ENCODE measurements around the gene TMSB15C.

Gene TMSB15C

DNA sequence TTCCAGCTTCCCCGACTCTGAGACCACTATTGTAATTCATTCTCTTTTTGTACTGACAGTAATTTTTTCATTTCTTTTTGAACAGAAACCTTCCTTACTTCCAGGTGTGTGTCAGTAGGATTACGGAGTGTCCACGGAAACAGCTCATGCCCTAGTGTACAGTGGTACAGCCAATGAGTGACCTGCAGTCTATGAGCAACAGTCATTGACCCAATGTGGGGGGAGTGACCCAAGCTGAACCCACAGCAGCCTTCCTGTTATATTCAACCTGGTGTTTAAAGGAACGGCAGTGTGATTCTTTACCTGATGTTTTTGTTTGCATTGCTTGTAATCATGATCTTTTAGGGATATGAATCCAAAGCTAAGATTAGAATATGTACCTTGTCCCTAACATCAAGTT is 35.0 kb downstream of the TMSB15C start:
- DNase-seq: no peak

DNA sequence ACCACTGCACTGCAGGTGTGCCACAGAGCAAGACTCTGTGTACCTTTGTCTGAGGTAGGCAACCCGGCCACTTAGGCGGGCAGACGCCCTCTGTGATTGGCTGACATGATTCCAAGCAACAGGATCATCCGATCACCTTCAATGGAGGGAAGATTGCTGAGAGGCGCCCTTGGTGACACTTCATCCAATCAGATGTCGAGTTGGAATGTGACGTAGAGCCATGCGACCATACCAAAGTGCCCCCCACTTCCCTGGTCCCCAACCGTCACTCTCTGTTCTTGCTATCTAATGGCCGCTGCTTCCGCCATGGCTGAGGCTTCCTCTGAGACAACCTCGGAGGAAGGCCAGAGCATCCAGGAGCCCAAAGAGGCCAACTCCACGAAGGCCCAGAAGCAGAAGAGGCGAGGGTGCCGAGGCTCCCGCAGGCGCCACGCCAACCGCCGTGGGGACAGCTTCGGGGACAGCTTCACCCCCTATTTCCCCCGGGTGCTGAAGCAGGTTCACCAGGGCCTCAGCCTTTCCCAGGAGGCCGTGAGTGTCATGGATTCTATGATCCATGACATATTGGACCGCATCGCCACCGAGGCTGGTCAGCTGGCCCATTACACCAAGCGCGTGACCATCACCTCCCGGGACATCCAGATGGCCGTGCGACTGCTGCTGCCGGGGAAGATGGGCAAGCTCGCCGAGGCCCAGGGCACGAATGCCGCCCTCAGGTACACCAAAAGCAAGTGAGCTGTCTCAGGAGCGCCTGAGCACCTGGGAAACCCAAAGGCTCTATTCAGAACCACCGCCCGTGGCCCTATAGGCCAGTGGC is 36.1 kb downstream of the TMSB15C start, which contains the start of gene H2BW2:
Gene H2BW2, plus strand, starts transcription at position 268 of the 817 bp plus-strand sequence. Its CDS starts 39 bp downstream, at position 307.
- no peak for DNase-seq
